T follicular helper cell (primary cell): ENCODE data around the gene GOLGA3.
"Not testable (repeated sequence)": the region's sequence is repeated elsewhere in the genome, so short reads cannot be mapped to it uniquely, and the experiment has no call there.

Experiments used
- DNase-seq: peaks from one replicate; pipeline ENCODE4 v3.0.0-alpha.2; 2020; ENCODE audit warnings: low read depth

The GOLGA3 gene

DNA sequence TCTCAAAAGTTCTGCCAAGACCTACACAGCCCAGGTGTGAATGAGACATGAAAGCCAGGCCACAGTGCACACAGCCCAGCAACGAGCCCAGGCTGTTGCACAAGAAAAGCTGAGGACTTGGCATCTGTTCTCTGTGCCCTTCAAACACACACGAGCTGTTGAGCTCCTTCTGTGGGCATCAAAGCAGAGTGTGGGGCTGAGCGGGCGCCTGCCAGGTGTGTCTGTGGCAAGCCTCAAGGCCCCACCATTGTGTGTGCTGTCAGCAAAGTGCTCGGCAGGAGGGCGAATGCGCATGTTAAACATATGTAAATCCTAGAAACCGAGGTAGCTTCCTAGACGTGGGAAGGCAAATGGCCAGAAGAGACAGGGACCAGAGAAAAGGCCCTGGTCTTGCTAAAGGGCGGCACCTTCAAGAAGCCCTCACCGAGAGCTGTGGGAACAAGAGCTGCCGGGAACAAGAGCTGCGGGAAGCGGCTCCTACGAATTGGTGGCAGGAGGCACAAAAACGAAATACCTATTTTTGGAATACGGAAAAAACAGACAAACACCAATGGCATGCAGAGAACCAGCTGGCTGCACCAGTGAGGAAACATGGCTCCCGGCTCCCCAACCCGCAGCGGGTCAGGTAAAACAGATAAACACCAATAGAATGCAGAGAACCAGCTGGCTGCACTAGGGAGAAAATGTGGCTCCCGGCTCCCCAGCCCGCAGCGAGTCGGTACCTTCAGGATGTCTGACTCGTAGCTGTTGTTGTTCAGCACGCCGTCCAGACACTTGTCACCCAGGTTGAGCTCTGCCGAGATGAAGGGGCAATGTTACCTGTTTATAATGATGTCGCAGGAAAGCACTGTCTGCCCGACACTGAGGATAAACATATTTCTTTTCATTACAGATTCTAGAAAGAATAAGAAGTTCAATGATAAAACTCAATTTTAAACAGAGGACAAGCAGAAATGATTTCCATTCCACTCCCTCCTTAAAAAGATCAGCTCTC, 19.0 kb upstream of the GOLGA3 start:
- no peak for DNase-seq

DNA sequence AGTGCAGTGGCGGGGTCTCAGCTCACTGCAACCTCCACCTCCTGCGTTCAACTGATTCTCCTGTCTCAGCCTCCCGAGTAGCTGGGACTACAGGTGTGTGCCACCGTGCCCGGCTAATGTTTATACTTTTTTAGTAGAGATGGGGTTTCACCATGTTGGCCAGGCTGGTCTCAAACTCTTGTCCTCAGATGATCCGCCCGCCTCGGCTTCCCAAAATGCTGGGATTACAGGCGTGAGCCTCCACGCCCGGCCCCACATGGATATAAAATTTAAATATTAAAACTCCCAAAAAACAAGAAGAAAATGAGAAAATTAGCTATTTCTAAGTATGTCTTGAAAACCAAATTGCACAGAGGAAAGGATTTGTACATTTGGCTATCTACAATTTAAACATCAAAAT, 16.0 kb upstream of the GOLGA3 start:
- not testable (repeated sequence) for DNase-seq

DNA sequence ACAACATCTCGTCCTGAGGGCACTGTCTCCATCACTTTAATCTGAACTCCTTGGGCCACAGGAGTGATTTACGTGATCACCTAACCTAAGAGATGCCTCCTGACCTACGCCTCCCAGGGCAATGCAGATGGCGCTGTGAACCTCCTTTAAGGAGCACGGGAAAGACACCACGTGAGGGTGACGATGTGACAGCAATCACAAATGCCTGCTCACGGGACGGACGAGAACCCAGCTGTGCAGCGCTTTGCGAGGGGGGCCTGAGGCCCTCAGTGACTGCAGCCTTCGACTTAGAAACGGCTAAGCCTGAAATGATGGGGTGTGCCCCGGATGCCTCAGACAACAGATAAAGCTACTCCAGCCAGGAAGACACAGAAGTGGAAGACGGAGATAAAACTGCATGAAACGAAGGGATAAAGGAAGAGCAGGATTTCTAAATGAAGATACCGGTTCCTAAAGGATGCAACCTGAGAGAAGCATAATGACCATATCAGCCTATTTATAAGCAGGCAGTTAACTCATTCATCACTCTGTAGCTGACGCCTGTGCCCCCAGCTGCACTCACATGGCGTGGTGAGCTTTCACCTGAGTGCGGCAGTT, 13.9 kb upstream of the GOLGA3 start:
- no peak for DNase-seq

DNA sequence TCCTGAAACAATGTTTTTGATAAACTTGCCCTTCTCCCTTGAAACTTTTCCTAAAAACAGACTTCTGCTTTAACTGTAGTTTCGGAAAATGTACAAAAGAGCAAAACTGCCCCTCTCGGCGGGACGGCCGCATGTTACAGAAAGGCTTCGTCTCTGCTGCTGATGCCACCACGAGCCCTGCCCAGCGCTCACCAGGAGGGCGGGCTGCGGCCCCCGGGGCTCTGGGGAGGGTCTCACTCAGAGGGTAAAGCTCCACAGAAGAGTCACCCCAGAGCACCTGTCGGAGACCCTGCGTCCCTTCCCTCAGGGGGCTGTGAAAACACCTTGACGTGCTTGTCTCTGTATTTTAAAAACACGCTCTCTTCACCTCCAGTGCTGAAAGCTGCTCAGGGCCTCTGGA, 12.5 kb upstream of the GOLGA3 start:
- no peak for DNase-seq

DNA sequence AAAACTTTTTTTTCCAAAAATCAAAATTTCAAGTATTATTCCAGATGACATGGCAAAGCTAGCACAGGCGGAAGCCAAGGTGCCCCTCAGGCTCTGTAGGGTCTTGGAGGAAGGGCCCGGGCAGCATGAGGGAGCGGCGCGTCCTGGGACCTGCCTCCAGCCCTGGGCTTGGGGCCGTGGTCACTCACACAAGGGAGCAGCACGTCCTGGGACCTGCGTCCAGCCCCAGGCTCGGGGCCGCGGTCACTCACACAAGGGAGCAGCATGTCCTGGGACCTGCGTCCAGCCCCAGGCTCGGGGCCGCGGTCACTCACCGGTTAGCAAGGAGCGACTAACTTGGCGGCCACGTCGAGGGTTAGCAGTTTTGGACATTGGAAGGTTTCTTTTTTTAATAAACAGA, 11.9 kb upstream of the GOLGA3 start:
- DNase-seq, result no peak

DNA sequence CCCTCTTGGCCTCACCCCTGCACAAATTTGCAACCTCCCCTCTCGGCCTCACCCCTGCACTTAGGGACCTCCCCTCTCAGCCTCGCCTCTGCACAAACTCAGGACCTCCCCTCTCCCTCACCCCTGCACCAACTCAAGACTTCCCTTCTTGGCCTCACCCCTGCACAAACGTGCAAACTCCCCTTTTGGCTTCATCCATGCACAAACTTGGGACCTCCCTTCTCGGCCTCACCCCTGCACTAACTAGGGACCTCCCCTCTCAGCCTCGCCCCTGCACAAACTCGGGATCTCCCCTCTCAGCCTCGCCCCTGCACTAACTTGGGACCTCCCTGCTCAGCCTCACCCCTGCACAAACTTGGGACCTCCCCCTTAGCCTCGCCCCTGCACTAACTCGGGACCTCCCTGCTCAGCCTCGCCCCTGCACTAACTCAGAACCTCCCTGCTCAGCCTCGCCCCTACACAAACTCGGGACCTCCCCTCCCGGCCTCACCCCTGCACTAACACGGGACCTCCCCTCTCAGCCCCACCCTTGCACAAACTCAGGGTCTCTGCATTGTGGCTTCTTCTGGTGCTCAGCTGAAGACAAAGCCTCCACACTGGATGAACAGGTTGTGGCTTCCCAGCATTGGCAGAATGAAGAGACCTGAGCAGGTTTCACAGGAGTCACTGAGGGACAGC, 11.0 kb upstream of the GOLGA3 start:
- DNase-seq, result no peak

DNA sequence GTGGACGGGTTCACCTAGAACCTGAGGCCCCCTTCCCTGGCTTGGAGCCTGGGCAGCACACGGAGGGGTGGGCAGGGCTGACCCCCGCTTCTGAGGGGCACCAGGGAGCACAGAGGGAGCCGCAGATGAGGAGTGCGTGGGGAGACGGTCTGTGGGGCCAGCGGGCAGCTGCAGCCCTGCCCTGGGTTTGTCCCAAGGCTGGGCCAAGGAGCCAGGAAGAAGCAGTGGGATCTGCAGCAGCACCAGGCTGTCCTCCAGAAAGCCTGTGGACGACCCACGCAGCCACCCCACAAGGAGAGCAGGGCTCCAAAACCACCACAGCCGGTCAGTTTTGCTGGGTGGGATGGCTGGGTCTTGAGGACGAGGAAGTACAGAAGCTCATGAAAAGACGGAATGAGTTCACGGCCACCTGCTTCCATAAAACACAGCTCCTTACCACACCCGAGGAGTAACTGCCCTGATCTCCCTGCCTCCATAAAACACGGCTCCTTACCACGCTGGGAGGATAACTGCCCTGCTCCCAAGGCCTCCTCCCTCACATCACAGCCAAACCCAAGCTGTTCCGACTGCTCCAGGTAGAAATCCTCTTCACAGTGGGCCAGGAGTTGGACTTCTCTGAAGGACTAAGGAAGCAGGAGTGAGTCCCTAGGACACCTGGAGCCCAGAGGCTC, 9.9 kb upstream of the GOLGA3 start:
- DNase-seq, result no peak

DNA sequence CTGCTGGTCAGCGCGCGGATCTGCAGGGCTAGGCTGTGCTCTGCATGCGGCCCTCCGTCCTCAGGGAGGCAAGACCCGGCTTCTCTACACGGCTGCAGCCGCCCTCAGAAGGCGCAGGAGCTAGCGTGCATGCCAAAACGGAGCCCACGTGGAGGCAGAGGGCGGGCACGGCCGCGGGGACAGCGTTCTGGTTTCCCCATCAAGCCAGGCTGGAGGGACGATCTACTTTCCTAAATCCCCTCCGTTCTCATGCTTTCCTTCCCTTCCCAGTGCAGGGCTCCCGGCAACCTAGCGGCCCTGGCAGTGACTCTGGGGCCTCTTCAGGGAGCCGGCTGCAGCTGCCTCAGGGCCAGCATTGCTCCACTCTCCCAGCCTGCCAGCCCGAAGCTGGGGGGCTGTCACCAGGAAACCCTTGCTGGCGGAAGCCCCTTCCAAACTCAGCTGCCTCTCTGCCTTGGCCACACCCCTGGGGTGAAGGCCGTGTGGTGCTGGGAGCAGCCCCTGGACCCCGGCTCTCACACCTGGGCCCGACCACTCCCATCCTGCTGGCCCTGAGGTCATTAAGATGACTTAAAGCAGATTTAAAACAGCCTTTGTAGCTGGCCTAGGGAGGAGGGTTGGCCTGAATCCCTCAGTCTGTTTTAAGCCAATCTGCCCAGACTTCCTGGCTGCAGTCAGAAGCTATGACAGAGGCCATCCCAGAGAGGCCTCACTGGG, 9.2 kb upstream of the GOLGA3 start:
- no peak for DNase-seq

DNA sequence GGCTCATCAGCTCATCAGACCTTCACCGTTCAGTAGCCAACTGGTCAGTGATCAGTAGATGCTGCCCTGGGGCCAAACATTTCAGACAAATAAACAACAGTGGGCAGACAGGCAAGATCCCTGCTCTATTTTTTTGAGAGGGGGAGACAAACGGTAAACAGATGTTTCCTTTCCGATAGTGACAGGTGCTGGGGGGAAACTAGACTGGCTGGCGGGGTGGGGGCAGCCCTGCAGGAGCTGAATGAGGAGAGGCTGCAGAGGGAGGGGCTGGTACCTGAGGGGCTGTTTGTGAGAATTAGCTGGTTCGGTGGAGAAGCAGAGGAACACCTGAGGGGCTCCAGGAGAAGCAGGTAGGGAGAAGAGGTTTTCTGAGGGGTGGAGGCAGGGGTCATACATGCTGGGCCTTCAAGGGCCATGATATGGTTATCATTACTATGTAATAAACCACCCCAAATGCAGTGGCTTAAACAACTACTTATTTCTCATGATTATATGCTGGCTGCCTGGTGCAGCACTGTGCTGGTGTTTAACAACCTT, 8.2 kb upstream of the GOLGA3 start:
- no peak for DNase-seq

DNA sequence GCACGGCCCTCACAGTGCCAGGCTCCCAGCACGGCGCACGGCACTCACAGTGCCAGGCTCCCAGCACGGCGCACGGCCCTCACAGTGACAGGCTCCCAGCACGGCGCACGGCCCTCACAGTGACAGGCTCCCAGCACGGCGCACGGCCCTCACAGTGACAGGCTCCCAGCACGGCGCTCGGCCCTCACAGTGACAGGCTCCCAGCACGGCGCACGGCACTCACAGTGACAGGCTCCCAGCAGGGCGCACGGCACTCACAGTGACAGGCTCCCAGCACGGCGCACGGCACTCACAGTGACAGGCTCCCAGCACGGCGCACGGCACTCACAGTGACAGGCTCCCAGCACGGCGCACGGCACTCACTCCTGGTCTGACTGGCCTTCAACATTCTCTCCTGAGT, 7.6 kb upstream of the GOLGA3 start:
- not testable (repeated sequence) for DNase-seq

DNA sequence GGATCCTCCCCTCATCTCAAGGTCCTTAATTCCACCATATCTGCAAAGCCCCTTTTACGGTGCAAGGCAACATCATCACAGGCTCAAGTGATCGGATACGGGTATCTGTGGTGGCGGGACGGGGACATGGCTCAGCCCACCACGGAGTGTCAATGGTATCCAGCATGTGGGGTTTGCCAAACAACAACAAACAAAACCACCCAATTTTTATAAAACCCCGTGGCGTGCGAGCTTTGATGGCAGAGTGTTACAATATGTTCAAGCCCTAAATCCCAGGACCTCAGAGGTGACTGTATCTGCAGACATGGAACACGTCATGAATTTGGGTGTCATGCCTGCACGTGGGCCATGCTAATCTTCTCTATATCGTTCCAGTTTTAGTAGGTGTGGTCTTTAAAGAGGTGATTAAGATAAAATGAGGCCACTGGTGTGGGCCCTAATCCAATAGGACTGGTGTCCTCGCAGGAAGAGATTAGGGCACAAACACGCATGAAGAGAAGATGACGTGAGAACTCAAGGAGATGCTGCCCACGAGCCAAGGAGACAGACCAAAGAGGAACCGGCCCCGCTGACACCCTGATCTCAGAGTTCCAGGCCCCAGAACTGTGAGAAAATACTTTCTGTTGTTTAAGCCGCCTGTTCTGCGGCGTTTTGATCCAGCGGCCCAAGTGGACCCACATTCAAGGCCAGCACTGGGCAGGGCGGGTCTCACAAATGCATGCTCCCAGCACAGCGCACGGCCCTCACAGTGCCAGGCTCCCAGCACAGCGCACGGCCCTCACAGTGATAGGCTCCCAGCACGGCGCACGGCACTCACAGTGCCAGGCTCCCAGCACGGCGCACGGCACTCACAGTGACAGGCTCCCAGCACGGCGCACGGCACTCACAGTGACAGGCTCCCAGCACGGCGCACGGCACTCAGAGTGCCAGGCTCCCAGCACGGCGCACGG, 6.7 kb upstream of the GOLGA3 start:
- no peak for DNase-seq

DNA sequence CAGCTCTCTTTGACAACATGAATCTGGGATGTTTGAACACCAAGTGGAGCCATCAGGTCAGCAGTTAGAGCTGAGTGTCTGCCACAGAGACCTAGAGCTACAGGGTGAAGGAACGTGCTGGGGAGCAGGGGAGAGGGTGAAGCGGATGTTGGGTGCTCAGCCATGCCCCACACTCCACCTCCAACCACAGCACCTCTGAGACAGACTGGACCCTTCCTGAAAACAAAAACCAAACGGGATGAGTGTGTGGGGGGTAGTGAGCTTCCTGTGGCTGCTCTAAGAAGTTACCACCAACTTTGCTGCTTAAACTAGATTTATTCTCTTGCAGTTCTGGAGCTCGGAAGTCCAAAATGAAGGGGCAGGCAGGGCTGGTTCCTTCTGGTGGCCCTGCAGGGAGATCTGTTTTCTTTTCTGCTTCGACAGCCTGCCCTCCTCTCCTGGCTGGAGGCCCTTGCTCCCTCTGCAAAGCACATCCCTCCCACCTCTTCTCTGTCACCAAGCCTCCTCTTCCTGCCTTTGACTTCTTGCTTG, 5.6 kb upstream of the GOLGA3 start:
- DNase-seq, result no peak

DNA sequence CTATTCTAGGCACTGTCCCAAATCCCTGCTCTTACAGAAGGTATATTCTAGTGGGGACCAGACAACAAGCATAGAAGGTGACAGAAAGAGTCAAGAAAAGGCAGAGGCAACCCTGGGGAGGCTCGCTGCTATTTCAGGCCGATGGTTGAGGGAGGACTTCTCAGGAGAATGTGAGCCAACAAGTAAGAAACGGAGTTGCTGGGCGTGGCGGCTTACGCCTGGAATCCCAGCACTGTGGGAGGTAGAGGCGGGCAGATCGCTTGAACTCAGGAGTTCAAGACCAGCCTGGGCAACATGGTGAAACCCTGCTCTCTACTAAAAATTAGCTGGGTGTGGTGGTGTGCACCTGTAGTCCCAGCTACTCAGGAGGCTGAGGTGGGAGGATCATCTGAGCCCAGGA, 4.7 kb upstream of the GOLGA3 start:
- DNase-seq, result no peak

DNA sequence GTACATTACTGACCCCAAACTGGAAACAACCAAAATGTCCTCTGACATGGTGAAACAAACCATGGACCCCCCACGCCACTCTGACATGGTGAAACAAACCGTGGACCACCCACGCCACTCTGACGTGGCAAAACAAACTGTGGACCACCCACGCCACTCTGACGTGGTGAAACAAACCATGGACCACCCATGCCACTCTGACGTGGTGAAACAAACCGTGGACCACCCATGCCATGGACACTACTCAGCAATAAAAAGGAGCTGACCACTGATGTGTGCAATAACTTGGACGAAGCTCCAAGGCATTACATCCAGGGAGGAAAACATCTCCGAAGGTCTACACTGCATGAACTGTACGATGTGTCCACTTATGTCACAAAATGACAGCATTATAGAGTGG, 3.1 kb upstream of the GOLGA3 start:
- DNase-seq, result no peak

DNA sequence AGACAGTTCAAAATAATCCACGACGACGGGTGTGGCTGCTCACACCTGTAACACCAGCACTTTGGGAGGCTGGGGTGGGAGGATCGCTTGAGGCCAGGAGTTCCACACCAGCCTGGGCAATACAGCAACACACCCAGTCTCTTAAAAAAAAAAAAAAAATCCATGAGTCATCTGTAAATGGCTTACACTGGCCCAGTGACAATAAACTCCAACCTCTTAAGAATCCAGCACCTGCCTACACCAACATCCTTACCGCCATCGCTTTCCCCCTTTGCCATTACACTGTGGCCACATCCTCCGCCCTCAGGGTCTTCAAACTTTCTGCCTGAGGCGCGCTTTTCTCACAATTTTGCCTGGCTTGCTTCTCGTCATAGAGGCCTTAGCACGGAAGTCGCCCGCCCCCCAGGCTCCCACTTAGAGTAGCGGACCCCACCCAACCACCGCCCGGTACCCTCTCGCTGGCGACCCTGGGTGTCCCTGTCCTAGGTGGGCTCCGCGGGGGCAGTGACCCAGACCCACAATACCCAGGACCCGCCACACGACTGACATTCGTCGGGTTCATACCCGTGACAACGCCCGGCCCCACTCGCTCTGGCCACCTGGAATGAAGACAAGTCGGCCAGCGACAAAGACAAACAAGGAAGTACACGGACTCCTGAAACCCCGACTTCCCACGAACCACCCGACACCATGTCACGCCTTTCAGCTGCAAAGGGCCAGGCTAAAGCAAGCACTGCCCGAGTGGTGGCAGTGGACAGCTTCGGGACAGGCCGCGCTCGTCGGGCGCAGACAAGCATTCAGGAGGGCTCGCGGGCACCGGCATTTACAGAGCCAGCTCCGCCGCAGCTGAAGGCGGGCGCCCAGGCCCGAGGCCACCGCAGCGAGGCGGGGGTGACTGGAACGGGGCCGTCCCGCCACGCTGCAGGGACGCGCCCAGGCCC, 636 bp downstream of the GOLGA3 start:
- DNase-seq, result no peak

DNA sequence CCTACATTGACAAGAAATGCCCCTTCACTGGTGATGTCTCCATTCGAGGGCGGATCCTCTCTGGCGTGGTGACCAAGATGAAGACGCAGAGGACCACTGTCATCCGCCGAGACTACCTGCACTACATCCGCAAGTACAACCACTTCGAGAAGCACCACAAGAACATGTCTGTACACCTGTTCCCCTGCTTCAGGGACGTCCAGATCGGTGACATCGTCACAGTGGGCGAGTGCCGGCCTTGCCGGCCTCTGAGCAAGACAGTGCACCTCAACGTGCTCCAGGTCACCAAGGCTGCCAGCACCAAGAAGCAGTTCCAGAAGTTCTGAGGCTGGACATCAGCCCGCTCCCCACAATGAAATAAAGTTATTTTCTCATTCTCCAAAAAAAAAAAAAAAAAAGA, 2.8 kb downstream of the GOLGA3 start:
- no peak for DNase-seq

DNA sequence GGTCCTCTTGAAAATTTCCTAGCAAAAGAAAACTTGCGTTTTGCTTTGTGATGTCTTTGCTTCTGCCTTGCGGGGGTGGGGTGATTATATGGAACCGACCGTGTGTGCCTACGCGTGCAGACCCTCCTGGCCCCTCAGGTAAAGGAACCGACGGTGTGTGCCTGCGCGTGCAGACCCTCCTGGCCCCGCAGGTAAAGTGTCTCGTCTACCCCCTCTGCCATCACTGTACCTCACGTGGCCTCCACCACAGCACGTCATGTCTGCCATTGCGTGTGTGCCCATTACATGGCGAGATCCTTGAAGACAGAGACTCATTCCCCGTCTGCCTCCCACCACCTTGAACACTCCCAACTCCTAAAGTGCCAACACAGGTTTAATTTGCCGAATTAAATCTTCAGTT, 3.6 kb downstream of the GOLGA3 start:
- no peak for DNase-seq

DNA sequence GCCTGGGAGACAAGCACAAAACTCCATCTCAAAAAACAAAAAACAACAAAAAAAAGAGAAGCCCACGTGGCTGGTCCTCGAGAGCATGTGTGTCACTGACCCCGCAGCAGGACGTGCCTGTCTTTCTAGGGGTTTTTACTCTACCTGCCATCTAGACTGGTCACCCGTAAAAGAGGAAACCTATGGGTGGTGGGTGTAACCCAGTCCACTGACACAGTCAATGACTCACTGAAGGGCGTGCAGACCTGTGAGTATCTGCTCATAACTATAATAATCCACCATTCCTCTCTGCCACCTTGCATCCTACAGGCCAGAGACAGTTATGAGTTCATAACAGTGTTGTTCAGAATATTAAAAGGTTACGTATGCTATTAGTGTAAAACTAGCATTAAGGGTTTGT, 4.6 kb downstream of the GOLGA3 start:
- DNase-seq, result no peak

DNA sequence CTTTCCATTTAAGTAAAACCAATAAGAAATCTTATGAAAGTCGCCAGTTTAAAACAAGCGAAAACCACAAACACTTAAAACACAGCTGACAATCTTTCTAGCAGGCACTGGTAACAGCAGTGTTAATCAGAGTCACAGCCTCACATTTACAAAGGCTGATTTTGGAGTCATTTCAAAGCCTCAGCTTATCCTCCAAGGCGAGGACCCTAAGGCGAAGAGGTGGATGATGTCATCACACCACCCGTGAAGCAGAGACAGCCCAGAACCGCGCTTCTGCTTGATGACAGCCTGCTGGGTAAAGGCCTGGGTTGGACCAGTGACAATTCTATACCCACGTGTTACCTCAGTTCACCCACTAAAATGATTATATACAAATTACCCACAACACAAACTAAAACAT, 10.1 kb downstream of the GOLGA3 start:
- DNase-seq, result no peak
